ENCODE results near the gene B3GALNT1.
A peak's percentile ranks its signal among the peaks of the same experiment; 100 is the strongest.
"Not testable (repeated sequence)": the region's sequence is repeated elsewhere in the genome, so short reads cannot be mapped to it uniquely, and the experiment has no call there.

The B3GALNT1 gene

DNA sequence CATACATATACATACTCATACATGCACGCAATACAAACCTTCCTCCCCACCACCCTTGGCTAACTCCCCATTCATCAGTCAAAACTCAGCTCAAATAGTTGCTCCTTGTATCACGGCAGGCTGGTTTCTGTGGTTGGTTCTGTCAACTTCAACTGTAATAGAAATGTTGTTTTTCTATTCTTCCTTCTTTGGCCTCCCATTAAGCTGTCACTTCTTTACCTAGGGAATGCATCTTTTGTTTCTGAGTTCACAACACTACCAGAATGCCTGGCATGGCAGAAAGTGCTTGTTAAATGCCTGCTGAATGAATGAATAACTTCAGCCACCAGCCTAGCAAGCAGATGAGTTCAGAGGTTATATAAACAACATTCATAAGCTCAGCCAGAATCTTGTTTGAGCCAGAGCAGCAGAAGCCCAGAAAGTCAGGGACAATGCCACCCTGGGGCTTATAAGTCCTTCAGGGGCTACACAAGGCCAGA lies 63.1 kb downstream of the B3GALNT1 start:
- in situ Hi-C loops (cut with HindIII; ENCODE audit: low pct_unique_long_range_greater_than_20kb, low sequenced_read_pairs) = no loop called here
- DNase-seq (ENCODE audit: low read depth in 1 of 2, low spot score in 1 of 2) = peak; percentile 62 to 90
- no peak for TF ChIP-seq JUND (IDR thresholded peaks at IDR 0.05; ENCODE audit: low read depth)

DNA sequence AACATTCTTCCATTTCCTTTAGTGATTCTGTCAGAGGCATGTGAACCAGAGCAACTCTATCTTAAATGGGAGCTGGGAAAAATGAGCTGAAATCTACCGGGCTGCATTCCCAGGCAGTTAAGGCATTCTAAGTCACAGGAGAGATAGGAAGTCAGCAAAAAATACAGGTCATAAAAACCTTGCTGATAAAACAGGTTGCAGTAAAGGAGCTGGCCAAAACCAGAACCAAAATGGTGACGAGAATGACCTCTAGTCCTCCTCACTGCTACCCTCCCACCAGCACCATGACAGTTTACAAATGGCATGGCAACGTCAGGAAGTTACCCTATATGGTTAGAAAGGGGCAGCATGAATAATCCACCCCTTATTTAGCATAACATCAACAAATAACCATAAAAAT lies 66.4 kb downstream of the B3GALNT1 start:
- no peak for TF ChIP-seq JUND (IDR thresholded peaks at IDR 0.05; ENCODE audit: low read depth)
- in situ Hi-C loops (cut with HindIII; ENCODE audit: low pct_unique_long_range_greater_than_20kb, low sequenced_read_pairs) = no loop called here
- no peak for DNase-seq (ENCODE audit: low read depth in 1 of 2, low spot score in 1 of 2)

DNA sequence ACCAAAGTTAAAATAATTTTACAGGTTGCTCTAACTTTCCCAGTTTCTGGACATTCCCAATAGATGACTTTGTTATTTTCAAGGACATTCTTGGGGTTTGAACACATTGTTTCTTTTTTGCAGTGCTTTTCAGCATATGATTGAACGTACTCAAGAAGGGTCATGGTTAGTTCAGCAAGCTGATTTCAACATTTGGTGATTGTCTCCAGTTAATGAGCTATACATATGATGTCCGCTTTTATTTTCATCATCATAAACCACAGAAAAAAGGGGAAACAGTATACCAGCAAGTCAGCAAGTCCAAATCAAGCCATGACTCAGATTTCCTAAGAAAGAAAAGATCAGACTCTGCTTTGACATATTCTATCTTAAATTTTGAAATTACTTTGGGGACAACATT lies 69.4 kb downstream of the B3GALNT1 start:
- in situ Hi-C loops (cut with HindIII; ENCODE audit: low pct_unique_long_range_greater_than_20kb, low sequenced_read_pairs) = no loop called here
- no peak for TF ChIP-seq JUND (IDR thresholded peaks at IDR 0.05; ENCODE audit: low read depth)
- DNase-seq (ENCODE audit: low read depth in 1 of 2, low spot score in 1 of 2) = no peak

DNA sequence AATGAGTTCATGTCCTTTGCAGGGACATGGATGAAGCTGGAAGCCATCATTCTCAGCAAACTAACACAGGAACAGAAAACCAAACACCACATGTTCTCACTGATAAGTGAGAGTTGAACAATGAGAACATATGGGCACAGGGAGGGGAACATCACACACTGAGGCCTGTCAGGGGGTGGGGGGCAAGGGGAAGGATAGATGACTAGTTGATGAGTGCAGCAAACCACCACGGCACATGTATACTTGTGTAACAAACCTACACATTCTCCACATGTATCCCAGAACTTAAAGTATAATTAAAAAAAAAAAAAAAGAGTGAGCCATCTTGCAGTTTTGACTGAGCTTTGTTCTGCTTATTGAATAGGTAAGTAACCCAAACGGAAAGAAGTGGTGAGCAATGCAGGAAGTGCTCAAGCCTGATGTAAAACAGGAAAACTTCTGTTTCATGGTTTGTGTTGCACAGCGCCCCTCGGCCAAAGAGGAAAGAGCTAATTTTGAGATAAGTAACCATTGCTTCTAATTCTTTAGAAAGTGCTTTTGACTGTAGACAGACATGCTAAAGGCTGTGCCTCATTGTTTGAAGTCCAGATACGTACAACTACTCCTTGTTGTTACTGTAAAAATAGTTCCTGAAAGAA lies 70.1 kb downstream of the B3GALNT1 start:
- in situ Hi-C loops (cut with HindIII; ENCODE audit: low pct_unique_long_range_greater_than_20kb, low sequenced_read_pairs); DNase-seq (ENCODE audit: low read depth in 1 of 2, low spot score in 1 of 2): not testable (repeated sequence)
